Caki2 (cell line): Measurements from ENCODE around the gene ZNF484. TPM values are rescaled to one million over a fixed set of nuclear protein-coding genes. Genes with fewer than 3 reads are reported as not detected.
"Not testable (repeated sequence)": the region's sequence is repeated elsewhere in the genome, so short reads cannot be mapped to it uniquely, and the experiment has no call there.

Experiments used
- DNase-seq: peaks from one replicate; pipeline ENCODE4 v3.0.0-alpha.2; 2015; ENCODE audit warnings: low read depth
- in situ Hi-C: cut with HindIII; loops from 2 replicates; pipeline ENCODE4 v1.10.0; 2016; ENCODE audit warnings: low sequenced_read_pairs, low pct_unique_long_range_greater_than_20kb, mixed read lengths
- total RNA-seq: library from RNA; depleted of rRNA; stranded (reverse); fragments of >200 nt; shearing (Covaris generic); gene quantifications from 2 replicates; pipeline ENCODE4 v1.2.3, GENCODE V29; 2014; ENCODE audit warnings: low replicate concordance; rRNA removed

ZNF484 gene
- total RNA-seq, 1 experiment from 2014 or later, result 5.2 TPM

GRCh38 chr9:92807031-92807756 is 70.6 kb downstream of the ZNF484 start:
- in situ Hi-C loops, result no loop called here
- no peak for DNase-seq

- DNase-seq, result no peak
- in situ Hi-C loops, result no loop called here
Observed at GRCh38 chr9:92804727-92805126, 73.1 kb downstream of the ZNF484 start.

- no peak for DNase-seq
- in situ Hi-C loops, result no loop called here
Observed at GRCh38 chr9:92798358-92798757, 79.5 kb downstream of the ZNF484 start.

- in situ Hi-C loops, DNase-seq: not testable (repeated sequence)
Observed at GRCh38 chr9:92796337-92796804, 81.5 kb downstream of the ZNF484 start.

GRCh38 chr9:92795598-92796336 is 82.1 kb downstream of the ZNF484 start:
- in situ Hi-C loops, result no loop called here
- no peak for DNase-seq

Other genes with a start within 250 kb of the ZNF484 start
- 7.9 and 10.9 TPM in 2 replicates for gene IPPK, start 207.9 kb downstream of the ZNF484 start, total RNA-seq
- 27.6 and 30.1 TPM in 2 replicates for gene BICD2, start 113.2 kb downstream of the ZNF484 start, total RNA-seq
- gene FGD3, start 69.5 kb upstream of the ZNF484 start, total RNA-seq, result 0.96 TPM in 1 of 2 replicates, not detected in the other
- gene SUSD3, start 180.7 kb upstream of the ZNF484 start, total RNA-seq, result not detected in 2 replicates
- 83.8 and 92.5 TPM in 2 replicates for gene CARD19, start 218.2 kb upstream of the ZNF484 start, total RNA-seq